IPS-20b (cell line): ENCODE results near the gene SREBF1.

Experiments used
- H3K27ac ChIP-seq: one replicate; pipeline ENCODE4 v1.5.1; 2013; ENCODE audit warnings: low read length
- H3K27me3 ChIP-seq: 2 replicates; pipeline ENCODE4 v1.6.1; 2013; ENCODE audit warnings: mild to moderate bottlenecking, low read length, inconsistent platforms; ENCODE audit not compliant: insufficient read depth
- H3K36me3 ChIP-seq: 2 replicates; pipeline ENCODE4 v1.6.1; 2013; ENCODE audit warnings: low read depth, mild to moderate bottlenecking, inconsistent platforms, low read length, moderate library complexity; ENCODE audit not compliant: insufficient read depth
- H3K4me1 ChIP-seq: 2 replicates; pipeline ENCODE4 v1.6.1; 2013; ENCODE audit warnings: mild to moderate bottlenecking, control low read depth, inconsistent platforms, low read length, moderate library complexity; ENCODE audit not compliant: insufficient read depth
- H3K4me3 ChIP-seq: 2 replicates; pipeline ENCODE4 v1.5.1; 2013; ENCODE audit warnings: mild to moderate bottlenecking, low read length, inconsistent platforms
- H3K9ac ChIP-seq: 2 replicates; pipeline ENCODE4 v1.6.1; 2013; ENCODE audit warnings: low read depth, mild to moderate bottlenecking, inconsistent platforms, low read length, moderate library complexity
- H3K9me3 ChIP-seq: 2 replicates; pipeline ENCODE4 v1.6.1; 2013; ENCODE audit warnings: mild to moderate bottlenecking, low read depth, low read length, inconsistent platforms; ENCODE audit not compliant: insufficient read depth

The SREBF1 gene

GRCh38 chr17:17774009-17774881 is 62.5 kb downstream of the SREBF1 start:
- no peak overlapping the region for H3K4me3 ChIP-seq
- no peaks in the 10 kb centered on the region for H3K4me1 ChIP-seq
- H3K9ac ChIP-seq: no peak overlapping the region
- H3K27me3 ChIP-seq: peaks cover 6% of the 10 kb centered on the region
- no peak overlapping the region for H3K27ac ChIP-seq
- no peaks in the 10 kb centered on the region for H3K9me3 ChIP-seq
- H3K36me3 ChIP-seq: no peaks in the 10 kb centered on the region

- Histone ChIP-seq H3K4me3 (no peak overlapping the region), H3K27me3 (no peaks in the 10 kb centered on the region; the same call in 1 of the 2 replicates), H3K4me1 (no peaks in the 10 kb centered on the region), H3K36me3 (no peaks in the 10 kb centered on the region), H3K9ac (no peak overlapping the region), H3K9me3 (no peaks in the 10 kb centered on the region), H3K27ac (no peak overlapping the region)
These were observed 64.6 kb downstream of the SREBF1 start for GRCh38 chr17:17772231-17772630.

- Histone ChIP-seq H3K4me3 (no peak overlapping the region), H3K27ac (no peak overlapping the region), H3K36me3 (no peaks in the 10 kb centered on the region), H3K9me3 (no peaks in the 10 kb centered on the region), H3K9ac (no peak overlapping the region), H3K4me1 (no peaks in the 10 kb centered on the region), H3K27me3 (no peaks in the 10 kb centered on the region; the same call in 1 of the 2 replicates)
These were observed 65.1 kb downstream of the SREBF1 start for GRCh38 chr17:17771498-17772201.

- Histone ChIP-seq H3K36me3 (no peaks in the 10 kb centered on the region), H3K9me3 (no peaks in the 10 kb centered on the region), H3K4me3 (no peak overlapping the region), H3K4me1 (no peaks in the 10 kb centered on the region), H3K27me3 (no peaks in the 10 kb centered on the region; the same call in 1 of the 2 replicates), H3K9ac (no peak overlapping the region), H3K27ac (no peak overlapping the region)
These were observed 66.1 kb downstream of the SREBF1 start for GRCh38 chr17:17770632-17771044.

GRCh38 chr17:17769869-17770631 is 66.7 kb downstream of the SREBF1 start:
- Histone ChIP-seq H3K9ac (no peak overlapping the region), H3K27ac (no peak overlapping the region), H3K4me3 (no peak overlapping the region), H3K36me3 (no peaks in the 10 kb centered on the region), H3K4me1 (no peaks in the 10 kb centered on the region), H3K27me3 (no peaks in the 10 kb centered on the region; the same call in 1 of the 2 replicates), H3K9me3 (no peaks in the 10 kb centered on the region)

GRCh38 chr17:17768424-17769088 is 68.2 kb downstream of the SREBF1 start:
- Histone ChIP-seq H3K9ac (no peak overlapping the region), H3K27ac (no peak overlapping the region), H3K4me3 (no peak overlapping the region), H3K36me3 (no peaks in the 10 kb centered on the region), H3K4me1 (no peaks in the 10 kb centered on the region), H3K9me3 (no peaks in the 10 kb centered on the region), H3K27me3 (no peaks in the 10 kb centered on the region; the same call in 1 of the 2 replicates)

GRCh38 chr17:17767887-17768418 is 68.8 kb downstream of the SREBF1 start:
- Histone ChIP-seq H3K4me3 (no peak overlapping the region), H3K27me3 (no peaks in the 10 kb centered on the region; the same call in 1 of the 2 replicates), H3K36me3 (no peaks in the 10 kb centered on the region), H3K9me3 (no peaks in the 10 kb centered on the region), H3K4me1 (no peaks in the 10 kb centered on the region), H3K9ac (no peak overlapping the region), H3K27ac (no peak overlapping the region)

GRCh38 chr17:17767154-17767869 is 69.5 kb downstream of the SREBF1 start:
- H3K4me1 ChIP-seq: no peaks in the 10 kb centered on the region
- no peak overlapping the region for H3K4me3 ChIP-seq
- no peaks in the 10 kb centered on the region for H3K36me3 ChIP-seq
- H3K27ac ChIP-seq: no peak overlapping the region
- no peaks in the 10 kb centered on the region for H3K9me3 ChIP-seq
- H3K9ac ChIP-seq: no peak overlapping the region
- H3K27me3 ChIP-seq: no peaks in the 10 kb centered on the region; the same call in 1 of the 2 replicates

GRCh38 chr17:17766744-17767120 is 70.1 kb downstream of the SREBF1 start:
- no peak overlapping the region for H3K4me3 ChIP-seq
- H3K27ac ChIP-seq: no peak overlapping the region
- no peaks in the 10 kb centered on the region for H3K4me1 ChIP-seq
- no peaks in the 10 kb centered on the region for H3K9me3 ChIP-seq
- H3K9ac ChIP-seq: no peak overlapping the region
- H3K27me3 ChIP-seq: no peaks in the 10 kb centered on the region; the same call in 1 of the 2 replicates
- no peaks in the 10 kb centered on the region for H3K36me3 ChIP-seq

- Histone ChIP-seq H3K9ac (0 out of 2 replicates have a peak overlapping the region, but pooled peaks have one; percentile 26), H3K27me3 (no peaks in the 10 kb centered on the region), H3K4me1 (no peaks in the 10 kb centered on the region), H3K36me3 (no peaks in the 10 kb centered on the region), H3K9me3 (no peaks in the 10 kb centered on the region), H3K4me3 (no peak overlapping the region), H3K27ac (no peak overlapping the region)
These were observed 70.6 kb downstream of the SREBF1 start for GRCh38 chr17:17766077-17766743.
